Nucleus accumbens (tissue), 56 donors: ENCODE measurements around the gene ARPC1A.
A peak's percentile ranks its signal among the peaks of the same experiment; 100 is the strongest.
"Not testable (repeated sequence)": the region's sequence is repeated elsewhere in the genome, so short reads cannot be mapped to it uniquely, and the experiment has no call there.

ENCODE experiments used
- DNase-seq, 56 donors: peaks; one replicate each; lab custom pipeline; 2025; lab: John Stamatoyannopoulos, UW

Gene ARPC1A

GRCh38 chr7:99366646-99367045, 40.9 kb downstream of the ARPC1A start:
- no peak for DNase-seq

GRCh38 chr7:99368750-99369389, 43.2 kb downstream of the ARPC1A start:
- no peak for DNase-seq

GRCh38 chr7:99369767-99370391, 44.2 kb downstream of the ARPC1A start:
- DNase-seq: no peak

GRCh38 chr7:99371376-99371920, 45.8 kb downstream of the ARPC1A start:
- no peak for DNase-seq

- peak in 3 of 56 donors; percentile 11 to 21 (median 15) for DNase-seq
Measured at GRCh38 chr7:99372275-99373090, 46.8 kb downstream of the ARPC1A start.

GRCh38 chr7:99373091-99374066, 47.7 kb downstream of the ARPC1A start:
- no peak for DNase-seq

GRCh38 chr7:99374111-99375064, 48.7 kb downstream of the ARPC1A start, which contains the start of gene ARPC1B:
Gene ARPC1B, plus strand, starts transcription at chr7:99374730. Its CDS starts 10,985 bp downstream, at chr7:99385715.
- peak in 17 of 56 donors; percentile 5 to 54 (median 16) for DNase-seq

GRCh38 chr7:99375070-99375807, 49.5 kb downstream of the ARPC1A start:
- DNase-seq: peak in 36 of 56 donors; percentile 6 to 73 (median 28)

- peak in 9 of 56 donors; percentile 3 to 33 (median 10) for DNase-seq
Measured at GRCh38 chr7:99379043-99379577, 53.4 kb downstream of the ARPC1A start.

GRCh38 chr7:99379693-99380031, 54.0 kb downstream of the ARPC1A start:
- not testable (repeated sequence) for DNase-seq

- DNase-seq: peak in 43 of 56 donors; percentile 4 to 82 (median 45)
Measured at GRCh38 chr7:99380032-99380822, 54.5 kb downstream of the ARPC1A start.

GRCh38 chr7:99380823-99381663, 55.3 kb downstream of the ARPC1A start:
- DNase-seq: peak in 13 of 56 donors; percentile 10 to 47 (median 32)

GRCh38 chr7:99381664-99382075, 56.0 kb downstream of the ARPC1A start:
- DNase-seq: no peak

- no peak for DNase-seq
Measured at GRCh38 chr7:99383203-99383602, 57.5 kb downstream of the ARPC1A start.

GRCh38 chr7:99383791-99384370, 58.2 kb downstream of the ARPC1A start:
- DNase-seq: no peak
